Colonic mucosa (tissue), 4 donors: ENCODE measurements around the gene C1orf167. TPM values are rescaled to one million over a fixed set of nuclear protein-coding genes. Genes with fewer than 3 reads are reported as not detected.

Source experiments
- DNase-seq: peaks from one replicate; pipeline ENCODE4 v3.0.0-alpha.2; 2020
- H3K27ac ChIP-seq: fragments of 200-600 bp; one replicate; pipeline ENCODE4 v1.8.0; 2021
- H3K27me3 ChIP-seq: fragments of 200-600 bp; one replicate; pipeline ENCODE4 v1.8.0; 2021
- H3K36me3 ChIP-seq: fragments of 200-600 bp; one replicate; pipeline ENCODE4 v1.8.0; 2021
- H3K4me1 ChIP-seq: fragments of 200-600 bp; one replicate; pipeline ENCODE4 v1.8.0; 2021; ENCODE audit warnings: mild to moderate bottlenecking
- H3K4me3 ChIP-seq: fragments of 200-600 bp; one replicate; pipeline ENCODE4 v1.8.0; 2021
- H3K9ac ChIP-seq, 2 donors: one replicate each; pipeline ENCODE4 v1.7.0; 2013; ENCODE audit warnings: control low read depth in 2 of 2, low read depth in 2 of 2, low read length in 2 of 2
- H3K9me3 ChIP-seq: fragments of 200-600 bp; one replicate; pipeline ENCODE4 v1.8.0; 2021
- intact Hi-C: fragments of 100-400 bp; cut with DNase I; formaldehyde crosslinking; loops from one replicate; pipeline ENCODE4 v1.14.1; 2022
- total RNA-seq, 2 donors: library from RNA; stranded (reverse); fragmentation: NEBNext Ultra II Directional in 1 of 2; extraction: Animal tissue kit (Norgen Biotek cat#: 25700) in 1 of 2; gene quantifications; one replicate each; pipeline ENCODE4 v1.2.1, GENCODE V29; 2021
- TF ChIP-seq, protein P1 (sequence below): fragments of 200-600 bp; IDR thresholded peaks from one replicate; pipeline ENCODE4 v1.8.0; 2022; ENCODE audit warnings: antibody characterized with exemption, mild to moderate bottlenecking
- donor health status: healthy.
- donor health status: DM: no; HTN: no; CAD: no.
- donor health status: DM: no; HTN: no; CAD: no.

The C1orf167 gene
- total RNA-seq, 2 donors from 2014 or later = not detected

- TF ChIP-seq, protein P1, sequence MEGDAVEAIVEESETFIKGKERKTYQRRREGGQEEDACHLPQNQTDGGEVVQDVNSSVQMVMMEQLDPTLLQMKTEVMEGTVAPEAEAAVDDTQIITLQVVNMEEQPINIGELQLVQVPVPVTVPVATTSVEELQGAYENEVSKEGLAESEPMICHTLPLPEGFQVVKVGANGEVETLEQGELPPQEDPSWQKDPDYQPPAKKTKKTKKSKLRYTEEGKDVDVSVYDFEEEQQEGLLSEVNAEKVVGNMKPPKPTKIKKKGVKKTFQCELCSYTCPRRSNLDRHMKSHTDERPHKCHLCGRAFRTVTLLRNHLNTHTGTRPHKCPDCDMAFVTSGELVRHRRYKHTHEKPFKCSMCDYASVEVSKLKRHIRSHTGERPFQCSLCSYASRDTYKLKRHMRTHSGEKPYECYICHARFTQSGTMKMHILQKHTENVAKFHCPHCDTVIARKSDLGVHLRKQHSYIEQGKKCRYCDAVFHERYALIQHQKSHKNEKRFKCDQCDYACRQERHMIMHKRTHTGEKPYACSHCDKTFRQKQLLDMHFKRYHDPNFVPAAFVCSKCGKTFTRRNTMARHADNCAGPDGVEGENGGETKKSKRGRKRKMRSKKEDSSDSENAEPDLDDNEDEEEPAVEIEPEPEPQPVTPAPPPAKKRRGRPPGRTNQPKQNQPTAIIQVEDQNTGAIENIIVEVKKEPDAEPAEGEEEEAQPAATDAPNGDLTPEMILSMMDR = no peak
- intact Hi-C loops = no loop called here
- no peaks in the 10 kb centered on the region for H3K9me3 ChIP-seq
- no peaks in the 10 kb centered on the region for H3K4me1 ChIP-seq
- H3K27ac ChIP-seq = peak overlapping the region; percentile 70
- H3K4me3 ChIP-seq = peak overlapping the region; percentile 71
- peak; percentile 62 for DNase-seq
- no peaks in the 10 kb centered on the region for H3K27me3 ChIP-seq
- peak overlapping the region; percentile 77 to 87 for H3K9ac ChIP-seq
- no peaks in the 10 kb centered on the region for H3K36me3 ChIP-seq
Observed at GRCh38 chr1:11736746-11737639, 25.0 kb upstream of the C1orf167 start.

GRCh38 chr1:11738096-11738495 is 23.9 kb upstream of the C1orf167 start:
- no peak overlapping the region for H3K9ac ChIP-seq
- no peaks in the 10 kb centered on the region for H3K36me3 ChIP-seq
- intact Hi-C loops = no loop called here
- no peaks in the 10 kb centered on the region for H3K9me3 ChIP-seq
- no peaks in the 10 kb centered on the region for H3K27me3 ChIP-seq
- H3K4me1 ChIP-seq = no peaks in the 10 kb centered on the region
- no peak overlapping the region for H3K27ac ChIP-seq
- TF ChIP-seq, protein P1 = no peak
- DNase-seq = no peak
- H3K4me3 ChIP-seq = no peak overlapping the region

DNA sequence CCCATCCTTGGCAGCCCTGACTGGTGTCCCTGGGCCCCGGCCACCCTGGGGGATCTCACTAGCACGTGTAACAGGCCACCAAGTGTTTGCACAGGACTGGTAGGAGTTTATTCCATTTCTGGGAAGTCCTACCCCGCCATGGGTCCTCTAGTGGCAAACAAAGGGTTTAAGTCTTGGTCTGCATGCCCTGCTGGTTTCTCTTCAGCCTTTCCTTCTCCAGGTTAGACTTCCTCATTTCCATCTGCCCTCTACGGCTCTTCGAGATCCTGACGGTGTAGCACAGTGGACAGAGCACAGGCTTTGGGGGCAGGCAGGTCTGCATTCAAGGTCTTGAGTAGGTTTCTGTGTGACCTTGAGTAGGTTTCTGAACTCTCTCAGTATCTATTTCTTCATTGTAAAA is 23.2 kb upstream of the C1orf167 start:
- Histone ChIP-seq H3K9me3 (no peaks in the 10 kb centered on the region), H3K4me1 (no peaks in the 10 kb centered on the region), H3K9ac (no peak overlapping the region), H3K4me3 (no peak overlapping the region), H3K36me3 (no peaks in the 10 kb centered on the region), H3K27me3 (no peaks in the 10 kb centered on the region), H3K27ac (no peak overlapping the region)
- TF ChIP-seq, protein P1 = no peak
- no peak for DNase-seq
- intact Hi-C loops = no loop called here

DNA sequence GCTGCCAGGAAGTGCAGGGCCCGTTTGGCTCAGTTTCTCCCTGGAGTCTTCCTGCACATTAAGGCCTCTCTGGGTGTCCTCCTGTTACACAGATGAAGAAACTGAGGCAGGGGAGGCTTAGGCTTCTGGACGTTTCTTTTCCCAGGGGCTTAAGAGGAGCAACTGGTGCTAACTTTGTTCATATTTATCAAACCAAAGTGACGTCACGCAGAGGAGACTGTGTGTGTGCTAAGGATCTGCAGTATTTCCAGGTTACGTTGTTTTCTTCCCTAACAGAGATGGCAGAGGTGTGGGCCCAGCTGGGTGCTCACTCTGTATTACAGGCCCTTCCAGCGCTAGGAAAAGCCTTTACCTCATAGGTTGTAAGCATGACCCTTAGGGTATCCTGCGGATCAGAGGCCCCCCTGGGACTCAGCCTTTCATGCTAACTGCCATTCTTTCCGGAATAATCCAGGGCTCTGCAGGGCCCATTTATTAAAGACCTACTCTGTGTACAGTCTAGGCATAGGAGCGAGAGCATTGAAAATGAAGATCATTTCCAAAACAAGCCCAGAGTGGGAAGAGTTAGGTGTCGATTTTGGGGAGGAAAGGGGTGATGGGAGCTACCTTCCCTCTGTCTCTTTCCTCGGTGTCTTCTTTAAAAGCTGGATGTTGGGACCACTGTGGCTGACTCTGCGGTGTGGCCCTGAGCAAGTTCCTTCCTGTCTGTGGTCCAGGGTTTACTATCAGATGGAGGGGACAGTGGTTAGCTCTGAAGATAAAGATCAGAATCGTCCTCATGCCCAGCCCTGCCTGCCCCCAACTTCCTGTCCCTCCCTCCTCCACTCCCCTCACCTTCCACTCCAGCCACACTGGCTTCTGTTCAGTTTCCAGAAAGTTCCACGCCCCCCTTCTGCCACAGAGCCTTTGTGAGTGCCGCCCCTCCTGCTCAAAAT is 21.5 kb upstream of the C1orf167 start:
- no peaks in the 10 kb centered on the region for H3K27me3 ChIP-seq
- no peaks in the 10 kb centered on the region for H3K4me1 ChIP-seq
- H3K9me3 ChIP-seq = no peaks in the 10 kb centered on the region
- intact Hi-C loops = no loop called here
- H3K27ac ChIP-seq = no peak overlapping the region
- no peak for DNase-seq
- no peak overlapping the region for H3K4me3 ChIP-seq
- H3K36me3 ChIP-seq = no peaks in the 10 kb centered on the region
- TF ChIP-seq, protein P1 = no peak
- H3K9ac ChIP-seq = no peak overlapping the region

GRCh38 chr1:11741482-11741881 is 20.5 kb upstream of the C1orf167 start:
- Histone ChIP-seq H3K9ac (no peak overlapping the region), H3K36me3 (no peaks in the 10 kb centered on the region), H3K4me3 (no peak overlapping the region), H3K27me3 (no peaks in the 10 kb centered on the region), H3K27ac (no peak overlapping the region), H3K4me1 (no peaks in the 10 kb centered on the region), H3K9me3 (no peaks in the 10 kb centered on the region)
- DNase-seq = no peak
- intact Hi-C loops = no loop called here
- TF ChIP-seq, protein P1 = no peak
